Ovary (tissue), 9 donors: ENCODE measurements around the gene TRAF3IP1. TPM values are rescaled to one million over a fixed set of nuclear protein-coding genes. Genes with fewer than 3 reads are reported as not detected.

Source experiments
- DNase-seq, 5 donors: peaks; one replicate each; pipeline ENCODE4 v3.0.0-alpha.2; 2019 to 2020
- H3K27ac ChIP-seq, 2 donors: fragments of 200-600 bp; one replicate each; pipeline versions ENCODE4 v1.5.1 to v1.8.0; 2019 to 2022
- H3K27me3 ChIP-seq: fragments of 200-600 bp; one replicate; pipeline ENCODE4 v1.8.0; 2022
- H3K36me3 ChIP-seq: fragments of 200-600 bp; sonication (generic); one replicate; pipeline ENCODE4 v1.5.1; 2019
- H3K4me1 ChIP-seq: one replicate; pipeline ENCODE4 v1.8.1; 2013; ENCODE audit warnings: mild to moderate bottlenecking, moderate library complexity; ENCODE audit not compliant: insufficient read depth
- H3K4me3 ChIP-seq: fragments of 200-600 bp; sonication (generic); one replicate; pipeline ENCODE4 v1.5.1; 2017
- H3K9me3 ChIP-seq, 2 donors: fragments of 200-600 bp in 1 of 2; sonication (generic) in 1 of 2; one replicate each; pipeline versions ENCODE4 v1.5.1 to v1.8.1; 2013 to 2019; ENCODE audit warnings: mild to moderate bottlenecking in 1 of 2, moderate library complexity in 1 of 2
- EP300 ChIP-seq: sonication (generic); formaldehyde crosslinking; IDR thresholded peaks from one replicate; pipeline ENCODE4 v1.6.1; 2017; ENCODE audit warnings: antibody characterized with exemption
- POLR2A ChIP-seq: fragments of 450-650 bp; IDR thresholded peaks from one replicate; pipeline ENCODE4 v1.6.1; 2017; ENCODE audit warnings: antibody characterized with exemption, mild to moderate bottlenecking, moderate library complexity
- WGBS, 3 donors: extraction: QIAGEN DNeasy Blood & Tissue Kit in 1 of 3; methylation state at CpG; one replicate each; pipeline versions ENCODE4 v1.1.5 to v1.1.7; 2013 to 2017; 5-methylcytosine and 5-hydroxymethylcytosine counted together
- intact Hi-C, 4 donors: fragments of 100-400 bp; cut with DNase I; formaldehyde crosslinking; loops; one replicate each; pipeline versions ENCODE4 v1.11.0 to v1.15.1; 2022 to 2023
- polyA plus RNA-seq, 2 donors: library from polyadenylated mRNA; stranded (reverse); fragments of 200-250 nt in 1 of 2; fragments of 350-450 nt in 1 of 2; fragmentation: Illumina TruSeq in 1 of 2; extraction: RNeasy Lipid Tissue Mini Kit (QIAGEN cat#74804) in 1 of 2; gene quantifications; one replicate each; pipeline ENCODE4 v1.2.3, GENCODE V29; 2013 to 2014
- total RNA-seq, 7 donors: library from RNA; depleted of rRNA in 2 of 7; stranded (reverse); fragments of >200 nt in 2 of 7; fragmentation: NEBNext Ultra II Directional in 3 of 7; extraction: Animal tissue kit (Norgen Biotek cat#: 25700) in 3 of 7; gene quantifications; one replicate each; pipeline versions ENCODE4 v1.1.0 to v1.2.4, GENCODE V29; 2016 to 2023
- TF ChIP-seq, protein P1 (sequence below), 3 donors: fragments of 450-650 bp in 2 of 3; fragments of 200-600 bp in 1 of 3; IDR thresholded peaks; one replicate each; pipeline versions ENCODE4 v1.5.1 to v1.8.0; 2016 to 2022; ENCODE audit warnings: antibody characterized with exemption in 3 of 3, mild to moderate bottlenecking in 1 of 3
- donor health status: DM: no; HTN: no; CAD: no; lungs with moderate emphysema.
- donor health status: DM: no; HTN: no; CAD: no.
- donor health status: Bipolar disorder and iron deficiency.
- donor health status: DM: yes; HTN: yes; CAD: no.
- donor health status: DM: no; HTN: no; CAD: no.
- donor health status: DM: yes; HTN: yes; CAD: no.

Gene TRAF3IP1
- total and polyA plus RNA-seq, 9 donors = 7.0 to 29.2 (median 19.1) TPM

DNA sequence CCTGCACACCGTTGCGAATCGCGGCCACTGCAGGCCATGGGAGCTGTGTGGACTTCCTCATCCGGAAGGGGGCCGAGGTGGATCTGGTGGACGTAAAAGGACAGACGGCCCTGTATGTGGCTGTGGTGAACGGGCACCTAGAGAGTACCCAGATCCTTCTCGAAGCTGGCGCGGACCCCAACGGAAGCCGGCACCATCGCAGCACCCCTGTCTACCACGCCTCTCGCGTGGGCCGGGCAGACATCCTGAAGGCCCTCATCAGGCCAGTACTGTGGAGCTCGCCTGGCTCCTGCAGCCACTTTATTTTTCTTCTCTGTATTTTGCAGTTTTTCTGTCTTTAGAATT is 115.4 kb downstream of the TRAF3IP1 start:
- TF ChIP-seq, protein P1, sequence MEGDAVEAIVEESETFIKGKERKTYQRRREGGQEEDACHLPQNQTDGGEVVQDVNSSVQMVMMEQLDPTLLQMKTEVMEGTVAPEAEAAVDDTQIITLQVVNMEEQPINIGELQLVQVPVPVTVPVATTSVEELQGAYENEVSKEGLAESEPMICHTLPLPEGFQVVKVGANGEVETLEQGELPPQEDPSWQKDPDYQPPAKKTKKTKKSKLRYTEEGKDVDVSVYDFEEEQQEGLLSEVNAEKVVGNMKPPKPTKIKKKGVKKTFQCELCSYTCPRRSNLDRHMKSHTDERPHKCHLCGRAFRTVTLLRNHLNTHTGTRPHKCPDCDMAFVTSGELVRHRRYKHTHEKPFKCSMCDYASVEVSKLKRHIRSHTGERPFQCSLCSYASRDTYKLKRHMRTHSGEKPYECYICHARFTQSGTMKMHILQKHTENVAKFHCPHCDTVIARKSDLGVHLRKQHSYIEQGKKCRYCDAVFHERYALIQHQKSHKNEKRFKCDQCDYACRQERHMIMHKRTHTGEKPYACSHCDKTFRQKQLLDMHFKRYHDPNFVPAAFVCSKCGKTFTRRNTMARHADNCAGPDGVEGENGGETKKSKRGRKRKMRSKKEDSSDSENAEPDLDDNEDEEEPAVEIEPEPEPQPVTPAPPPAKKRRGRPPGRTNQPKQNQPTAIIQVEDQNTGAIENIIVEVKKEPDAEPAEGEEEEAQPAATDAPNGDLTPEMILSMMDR (IDR thresholded peaks at IDR 0.05) = no peak
- TF ChIP-seq EP300 = no peak
- no peak for TF ChIP-seq POLR2A
- intact Hi-C loops = no loop called here
- DNase-seq = no peak
- peaks cover 7% of the 10 kb centered on the region for H3K4me1 ChIP-seq
- no peaks in the 10 kb centered on the region for H3K27me3 ChIP-seq
- WGBS, 3 donors = 93 to 96% (median 95%) methylated on average over 20 of the region's 20 CpGs
- H3K9me3 ChIP-seq = no peaks in the 10 kb centered on the region
- H3K36me3 ChIP-seq = no peaks in the 10 kb centered on the region
- no peak overlapping the region for H3K4me3 ChIP-seq
- H3K27ac ChIP-seq = no peak overlapping the region

DNA sequence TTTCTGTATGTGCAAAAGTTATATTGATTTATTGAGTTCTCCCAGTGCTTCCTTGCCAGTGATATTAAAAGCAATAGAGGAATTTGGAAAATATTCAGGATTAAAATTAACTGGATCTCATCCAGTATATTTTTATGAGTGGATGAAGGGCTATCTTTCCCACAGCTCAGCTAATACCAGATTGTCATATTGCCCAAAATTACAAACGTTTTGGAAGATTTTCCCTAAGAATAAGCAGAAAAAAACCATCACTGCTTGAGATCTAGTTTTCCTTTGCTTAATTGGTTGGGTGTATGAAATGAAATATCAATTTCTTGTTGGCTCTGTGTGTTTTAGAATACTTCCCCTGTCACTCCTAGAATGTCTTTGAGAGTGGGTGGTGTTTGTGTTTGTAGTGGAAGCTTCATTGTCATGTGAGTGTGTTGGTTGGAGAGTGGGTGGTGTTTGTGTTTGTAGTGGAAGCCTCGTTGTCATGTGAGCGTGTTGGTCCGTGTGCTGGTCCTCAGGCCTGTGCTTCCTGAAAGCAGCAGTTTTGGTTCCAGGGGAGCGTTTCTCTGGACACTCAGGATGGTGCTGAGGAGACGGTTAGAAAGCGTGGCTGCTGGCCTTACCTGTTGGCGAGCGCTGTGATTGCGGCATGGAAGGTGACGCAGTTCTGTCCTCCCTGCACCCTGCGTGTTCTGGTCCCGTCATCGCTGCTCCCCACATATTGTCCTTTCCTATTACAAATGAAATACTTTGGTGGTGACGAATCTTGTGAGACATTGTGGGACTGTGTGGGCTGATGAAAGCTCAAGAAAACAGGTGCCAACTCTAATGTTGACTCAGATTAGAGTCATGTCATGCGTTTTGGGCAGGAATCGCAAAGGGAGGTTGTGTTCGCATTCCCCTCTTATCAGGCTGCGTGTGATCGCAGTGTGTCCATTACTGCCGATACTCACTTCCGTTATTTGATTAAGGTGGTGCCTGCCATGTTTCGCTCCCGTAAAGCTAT is 118.8 kb downstream of the TRAF3IP1 start:
- H3K4me1 ChIP-seq = peaks cover 14% of the 10 kb centered on the region
- intact Hi-C loops = no loop called here
- no peaks in the 10 kb centered on the region for H3K36me3 ChIP-seq
- WGBS, 3 donors = 71 to 83% (median 71%) methylated on average over 24 of the region's 24 CpGs
- H3K27me3 ChIP-seq = no peaks in the 10 kb centered on the region
- TF ChIP-seq EP300 = no peak
- no peak for TF ChIP-seq POLR2A
- TF ChIP-seq, protein P1 (IDR thresholded peaks at IDR 0.05) = no peak
- H3K27ac ChIP-seq = no peak overlapping the region
- no peak overlapping the region for H3K4me3 ChIP-seq
- H3K9me3 ChIP-seq = no peaks in the 10 kb centered on the region
- DNase-seq = no peak

DNA sequence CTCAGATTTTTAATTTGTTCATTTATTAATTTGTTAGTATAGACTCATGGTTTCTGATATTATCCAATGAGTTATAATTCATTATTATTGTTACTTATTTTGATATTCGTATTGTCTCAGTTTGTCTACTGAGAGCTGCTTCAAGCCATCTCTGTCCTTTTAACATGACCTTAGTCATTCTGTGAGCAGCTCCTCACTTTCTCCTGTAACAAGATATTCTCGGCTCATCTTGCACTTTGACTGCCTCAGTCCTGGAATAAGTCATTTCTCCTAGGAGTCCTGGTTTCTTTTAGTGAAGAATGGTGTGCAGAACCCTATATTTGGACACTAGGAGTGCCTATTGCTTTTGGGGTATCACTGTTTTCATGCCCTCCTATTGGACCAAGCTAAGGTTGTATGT is 119.6 kb downstream of the TRAF3IP1 start:
- intact Hi-C loops = no loop called here
- no peak overlapping the region for H3K4me3 ChIP-seq
- no peaks in the 10 kb centered on the region for H3K27me3 ChIP-seq
- 78 to 80% (median 80%) methylated on average over 2 of the region's 2 CpGs for WGBS, 3 donors
- no peaks in the 10 kb centered on the region for H3K9me3 ChIP-seq
- DNase-seq = no peak
- H3K27ac ChIP-seq = no peak overlapping the region
- TF ChIP-seq POLR2A (no peak), EP300 (no peak)
- TF ChIP-seq, protein P1 (IDR thresholded peaks at IDR 0.05) = no peak
- no peaks in the 10 kb centered on the region for H3K36me3 ChIP-seq
- H3K4me1 ChIP-seq = peaks cover 14% of the 10 kb centered on the region

DNA sequence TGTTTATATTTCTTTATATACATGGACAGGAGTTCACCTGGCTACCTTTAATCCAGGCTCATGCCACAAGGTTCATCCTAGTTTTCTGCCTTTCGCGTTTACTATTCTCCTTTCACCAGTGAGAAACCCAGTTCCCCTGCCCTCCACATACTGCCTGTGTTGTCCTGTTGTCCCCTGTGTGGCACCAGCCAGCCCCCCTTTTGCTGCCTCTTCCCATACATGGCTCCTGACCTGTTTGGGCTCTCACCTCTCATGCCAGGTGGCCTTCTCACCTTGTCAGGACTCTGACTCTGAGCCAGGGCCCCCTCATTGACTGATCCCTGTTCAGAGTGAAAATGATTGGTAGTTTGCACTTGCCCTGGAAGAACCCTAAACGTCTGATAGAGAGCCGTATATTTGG is 120.0 kb downstream of the TRAF3IP1 start:
- Histone ChIP-seq H3K36me3 (no peaks in the 10 kb centered on the region), H3K27me3 (no peaks in the 10 kb centered on the region), H3K4me3 (no peak overlapping the region), H3K9me3 (no peaks in the 10 kb centered on the region), H3K4me1 (peaks cover 14% of the 10 kb centered on the region), H3K27ac (no peak overlapping the region)
- no peak for DNase-seq
- TF ChIP-seq POLR2A (no peak), EP300 (no peak)
- TF ChIP-seq, protein P1 (IDR thresholded peaks at IDR 0.05) = no peak
- intact Hi-C loops = no loop called here
- 80 to 83% (median 81%) methylated on average over 4 of the region's 4 CpGs for WGBS, 3 donors
